ENCODE measurements around the gene MMP17. TPM values are rescaled to one million over a fixed set of nuclear protein-coding genes. Genes with fewer than 3 reads are reported as not detected.

MMP17 gene
- total RNA-seq, 1 experiment from 2014 or later, result 12.6 TPM

- Histone ChIP-seq H3K4me3 (ENCODE audit: low read depth, low read length, poor library complexity, severe bottlenecking) (no peak overlapping the region), H3K27ac (ENCODE audit: low read depth, low read length, poor library complexity, severe bottlenecking) (no peak overlapping the region), H3K36me3 (ENCODE audit: insufficient read depth, low read length, poor library complexity, severe bottlenecking) (peaks cover 9% of the 10 kb centered on the region), H3K27me3 (replicated peaks; ENCODE audit: insufficient read depth, low read depth, low read length, poor library complexity) (no peaks in the 10 kb centered on the region), H3K4me1 (ENCODE audit: insufficient read depth, low read length, poor library complexity, severe bottlenecking) (no peaks in the 10 kb centered on the region), H3K9me3 (ENCODE audit: low read depth, low read length, poor library complexity, severe bottlenecking) (no peaks in the 10 kb centered on the region)
- intact Hi-C loops (cut with micrococcal nuclease; ENCODE audit: unreplicated experiment), result no loop called here
- BruUV-seq (replicated peaks), result no TSS peak
- no peak for TF ChIP-seq CTCF (conservative IDR thresholded peaks at IDR 0.05; ENCODE audit: low read depth, low read length)
- TF ChIP-seq EZH2 (IDR thresholded peaks at IDR 0.05; ENCODE audit: borderline replicate concordance, low read depth, low read length, poor library complexity, severe bottlenecking), result no peak
- ChIA-PET POLR2A (ENCODE audit: low non-redundant PET) (no interaction called here), CTCF (no interaction called here)
- DNase-seq (ENCODE audit: low spot score), result no peak
Measured at GRCh38 chr12:131797588-131797934, 30.6 kb upstream of the MMP17 start.

GRCh38 chr12:131799195-131799594 lies 29.0 kb upstream of the MMP17 start:
- POLR2A ChIA-PET (ENCODE audit: low non-redundant PET), result no interaction called here
- intact Hi-C loops (cut with micrococcal nuclease; ENCODE audit: unreplicated experiment), result no loop called here
- H3K27me3 ChIP-seq (replicated peaks; ENCODE audit: insufficient read depth, low read depth, low read length, poor library complexity), result no peaks in the 10 kb centered on the region
- H3K4me1 ChIP-seq (ENCODE audit: insufficient read depth, low read length, poor library complexity, severe bottlenecking), result no peaks in the 10 kb centered on the region
- peaks cover 9% of the 10 kb centered on the region for H3K36me3 ChIP-seq (ENCODE audit: insufficient read depth, low read length, poor library complexity, severe bottlenecking)
- TF ChIP-seq CTCF (conservative IDR thresholded peaks at IDR 0.05; ENCODE audit: low read depth, low read length), result no peak
- no peak for TF ChIP-seq EZH2 (IDR thresholded peaks at IDR 0.05; ENCODE audit: borderline replicate concordance, low read depth, low read length, poor library complexity, severe bottlenecking)
- H3K27ac ChIP-seq (ENCODE audit: low read depth, low read length, poor library complexity, severe bottlenecking), result no peak overlapping the region
- H3K4me3 ChIP-seq (ENCODE audit: low read depth, low read length, poor library complexity, severe bottlenecking), result no peak overlapping the region
- CTCF ChIA-PET, result no interaction called here
- DNase-seq (ENCODE audit: low spot score), result no peak
- H3K9me3 ChIP-seq (ENCODE audit: low read depth, low read length, poor library complexity, severe bottlenecking), result no peaks in the 10 kb centered on the region
- no TSS peak for BruUV-seq (replicated peaks)

- intact Hi-C loops (cut with micrococcal nuclease; ENCODE audit: unreplicated experiment), result no loop called here
- TF ChIP-seq CTCF (conservative IDR thresholded peaks at IDR 0.05; ENCODE audit: low read depth, low read length) (no peak), EZH2 (IDR thresholded peaks at IDR 0.05; ENCODE audit: borderline replicate concordance, low read depth, low read length, poor library complexity, severe bottlenecking) (no peak)
- Histone ChIP-seq H3K27ac (ENCODE audit: low read depth, low read length, poor library complexity, severe bottlenecking) (no peak overlapping the region), H3K27me3 (replicated peaks; ENCODE audit: insufficient read depth, low read depth, low read length, poor library complexity) (no peaks in the 10 kb centered on the region), H3K4me1 (ENCODE audit: insufficient read depth, low read length, poor library complexity, severe bottlenecking) (no peaks in the 10 kb centered on the region), H3K4me3 (ENCODE audit: low read depth, low read length, poor library complexity, severe bottlenecking) (no peak overlapping the region), H3K36me3 (ENCODE audit: insufficient read depth, low read length, poor library complexity, severe bottlenecking) (peaks cover 9% of the 10 kb centered on the region), H3K9me3 (ENCODE audit: low read depth, low read length, poor library complexity, severe bottlenecking) (no peaks in the 10 kb centered on the region)
- DNase-seq (ENCODE audit: low spot score), result peak; percentile 22
- no TSS peak for BruUV-seq (replicated peaks)
- ChIA-PET CTCF (no interaction called here), POLR2A (ENCODE audit: low non-redundant PET) (no interaction called here)
Measured at GRCh38 chr12:131799828-131800593, 28.2 kb upstream of the MMP17 start.
